ENCODE measurements around the gene GBX2. TPM values are rescaled to one million over a fixed set of nuclear protein-coding genes. Genes with fewer than 3 reads are reported as not detected.

The GBX2 gene
- total RNA-seq, 1 donor from 2014 or later = 1.8 TPM

GRCh38 chr2:236209996-236210395 is 41.8 kb upstream of the GBX2 start:
- TF ChIP-seq CTCF (IDR thresholded peaks at IDR 0.05; ENCODE audit: insufficient read depth, low read depth, low read length) = no peak
- no peak for TF ChIP-seq EZH2 (IDR thresholded peaks at IDR 0.05; ENCODE audit: insufficient read depth, low read length)

DNA sequence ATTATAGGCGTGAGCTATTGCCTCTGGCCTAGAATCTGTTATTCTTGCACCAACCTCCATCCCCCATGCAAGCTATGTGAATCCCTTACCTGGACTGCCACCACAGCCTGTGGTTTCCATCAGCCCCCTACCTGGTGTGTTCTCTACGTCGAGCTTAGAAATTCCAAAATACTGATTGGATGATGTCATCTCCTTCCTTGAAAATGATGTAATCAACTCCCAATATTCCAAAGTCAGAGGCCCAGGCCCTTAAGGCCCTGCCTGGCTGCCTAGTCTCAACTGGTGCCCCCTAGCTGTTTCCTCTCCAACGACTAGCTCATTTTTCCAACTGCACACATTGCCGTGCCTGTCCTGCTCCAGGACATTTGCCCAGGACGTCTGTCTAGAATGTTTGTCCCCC is 41.3 kb upstream of the GBX2 start:
- Mint-ChIP-seq H3K4me1 (ENCODE audit: low read depth, unreplicated experiment) (peaks cover 5% of the 10 kb centered on the region), H3K27ac (ENCODE audit: unreplicated experiment) (peak overlapping the region; percentile 3), H3K27me3 (ENCODE audit: low read depth, unreplicated experiment) (peaks cover 4% of the 10 kb centered on the region), H3K36me3 (ENCODE audit: low read depth, unreplicated experiment) (no peaks in the 10 kb centered on the region), H3K9me3 (ENCODE audit: unreplicated experiment) (no peaks in the 10 kb centered on the region), H3K4me3 (ENCODE audit: unreplicated experiment) (no peak overlapping the region)
- Histone ChIP-seq H4K20me1 (ENCODE audit: insufficient read depth, low read length) (no peaks in the 10 kb centered on the region), H3K27me3 (ENCODE audit: insufficient read depth, low read length) (peaks cover 2% of the 10 kb centered on the region), H3K4me1 (ENCODE audit: insufficient read depth, low read length) (no peaks in the 10 kb centered on the region), H3K27ac (ENCODE audit: low read depth, low read length) (no peak overlapping the region), H3K79me2 (ENCODE audit: insufficient read depth, low read length) (no peaks in the 10 kb centered on the region), H2AFZ (ENCODE audit: low read depth, low read length) (no peak overlapping the region), H3K36me3 (ENCODE audit: insufficient read depth, low read length) (no peaks in the 10 kb centered on the region), H3K4me3 (ENCODE audit: insufficient read depth, low read depth, low read length) (no peak overlapping the region), H3K9me3 (ENCODE audit: insufficient read depth, low read depth, low read length) (peaks cover 6% of the 10 kb centered on the region), H3K9ac (ENCODE audit: low read length) (no peak overlapping the region), H3K4me2 (ENCODE audit: low read length) (no peak overlapping the region)
- no peak for FAIRE-seq
- DNase-seq (ENCODE audit: low read depth) = no peak
- TF ChIP-seq EZH2 (IDR thresholded peaks at IDR 0.05; ENCODE audit: insufficient read depth, low read length) (no peak), CTCF (IDR thresholded peaks at IDR 0.05; ENCODE audit: insufficient read depth, low read depth, low read length) (no peak)

More at GRCh38 chr2:236209996-236210395, 41.8 kb upstream of the GBX2 start:
- no peaks in the 10 kb centered on the region for H3K4me1 ChIP-seq (ENCODE audit: insufficient read depth, low read length)
- no peak overlapping the region for H3K4me3 Mint-ChIP-seq (ENCODE audit: unreplicated experiment)
- H3K9ac ChIP-seq (ENCODE audit: low read length) = no peak overlapping the region
- H4K20me1 ChIP-seq (ENCODE audit: insufficient read depth, low read length) = no peaks in the 10 kb centered on the region
- H3K36me3 ChIP-seq (ENCODE audit: insufficient read depth, low read length) = no peaks in the 10 kb centered on the region
- FAIRE-seq = no peak
- no peaks in the 10 kb centered on the region for H3K79me2 ChIP-seq (ENCODE audit: insufficient read depth, low read length)
- H2AFZ ChIP-seq (ENCODE audit: low read depth, low read length) = no peak overlapping the region
- no peak for DNase-seq (ENCODE audit: low read depth)
- no peak overlapping the region for H3K4me3 ChIP-seq (ENCODE audit: insufficient read depth, low read depth, low read length)
- no peak overlapping the region for H3K27ac Mint-ChIP-seq (ENCODE audit: unreplicated experiment)
- peaks cover 6% of the 10 kb centered on the region for H3K9me3 ChIP-seq (ENCODE audit: insufficient read depth, low read depth, low read length)
- no peaks in the 10 kb centered on the region for H3K9me3 Mint-ChIP-seq (ENCODE audit: unreplicated experiment)
- no peak overlapping the region for H3K4me2 ChIP-seq (ENCODE audit: low read length)
- H3K27me3 Mint-ChIP-seq (ENCODE audit: low read depth, unreplicated experiment) = peaks cover 4% of the 10 kb centered on the region
- peaks cover 5% of the 10 kb centered on the region for H3K4me1 Mint-ChIP-seq (ENCODE audit: low read depth, unreplicated experiment)
- H3K27me3 ChIP-seq (ENCODE audit: insufficient read depth, low read length) = peaks cover 2% of the 10 kb centered on the region
- no peak overlapping the region for H3K27ac ChIP-seq (ENCODE audit: low read depth, low read length)
- no peaks in the 10 kb centered on the region for H3K36me3 Mint-ChIP-seq (ENCODE audit: low read depth, unreplicated experiment)

DNA sequence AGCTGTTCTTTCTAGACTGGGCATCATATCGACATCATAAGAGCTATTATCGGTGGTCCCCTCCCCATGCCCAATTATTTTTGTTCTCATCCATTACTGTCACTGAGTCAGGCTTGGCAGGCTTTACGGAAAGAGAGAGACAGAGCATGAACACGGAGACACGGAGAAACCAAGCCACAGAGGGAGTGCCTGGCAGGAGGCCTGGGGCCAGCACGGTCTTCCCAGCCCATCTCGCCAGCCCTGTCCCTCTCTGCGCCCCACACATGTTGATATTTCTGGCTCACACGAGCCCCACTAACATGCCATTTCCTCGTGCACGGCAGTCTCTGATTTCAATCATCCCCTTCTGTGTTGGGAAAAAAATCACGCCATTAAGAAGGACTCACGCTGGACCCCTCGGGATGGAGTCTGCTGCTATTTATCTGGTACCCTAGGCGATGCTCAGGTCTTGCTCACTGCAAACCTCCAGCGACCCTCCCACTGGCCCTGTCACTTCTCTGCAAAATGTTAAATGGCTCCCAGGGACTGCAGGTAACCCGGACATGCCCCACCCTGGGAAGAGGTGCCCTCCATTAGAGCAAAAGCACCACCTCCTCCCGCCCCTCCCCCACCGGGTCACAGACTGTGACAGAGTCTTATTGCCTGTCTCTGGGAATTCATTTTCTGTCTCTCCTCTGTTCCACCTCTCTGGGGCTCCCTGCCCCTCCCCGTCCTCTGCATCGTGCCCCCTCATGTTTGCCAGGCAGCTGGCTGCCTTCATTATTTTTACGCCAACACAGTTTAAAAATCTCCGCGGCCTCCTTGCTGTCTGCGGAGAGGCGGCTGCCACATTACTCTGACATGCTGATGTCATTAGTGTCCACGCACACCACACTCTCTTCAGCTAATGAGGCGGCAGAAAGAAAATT is 40.1 kb upstream of the GBX2 start:
- Histone ChIP-seq H3K27ac (ENCODE audit: low read depth, low read length) (no peak overlapping the region), H3K36me3 (ENCODE audit: insufficient read depth, low read length) (no peaks in the 10 kb centered on the region), H3K79me2 (ENCODE audit: insufficient read depth, low read length) (no peaks in the 10 kb centered on the region), H2AFZ (ENCODE audit: low read depth, low read length) (no peak overlapping the region), H3K9ac (ENCODE audit: low read length) (no peak overlapping the region), H3K4me3 (ENCODE audit: insufficient read depth, low read depth, low read length) (no peak overlapping the region), H3K4me2 (ENCODE audit: low read length) (no peak overlapping the region), H3K9me3 (ENCODE audit: insufficient read depth, low read depth, low read length) (peaks cover 6% of the 10 kb centered on the region), H4K20me1 (ENCODE audit: insufficient read depth, low read length) (no peaks in the 10 kb centered on the region), H3K27me3 (ENCODE audit: insufficient read depth, low read length) (no peaks in the 10 kb centered on the region), H3K4me1 (ENCODE audit: insufficient read depth, low read length) (no peaks in the 10 kb centered on the region)
- Mint-ChIP-seq H3K4me3 (ENCODE audit: unreplicated experiment) (peak overlapping the region; percentile 42), H3K27me3 (ENCODE audit: low read depth, unreplicated experiment) (peaks cover 2% of the 10 kb centered on the region), H3K36me3 (ENCODE audit: low read depth, unreplicated experiment) (no peaks in the 10 kb centered on the region), H3K9me3 (ENCODE audit: unreplicated experiment) (no peaks in the 10 kb centered on the region), H3K27ac (ENCODE audit: unreplicated experiment) (no peak overlapping the region), H3K4me1 (ENCODE audit: low read depth, unreplicated experiment) (peaks cover 5% of the 10 kb centered on the region)
- DNase-seq (ENCODE audit: low read depth) (no peak), FAIRE-seq (no peak)
- TF ChIP-seq EZH2 (IDR thresholded peaks at IDR 0.05; ENCODE audit: insufficient read depth, low read length) = no peak
- TF ChIP-seq CTCF (IDR thresholded peaks at IDR 0.05; ENCODE audit: insufficient read depth, low read depth, low read length) = no peak
